Measurements from ENCODE around the gene SLC35F1. TPM values are rescaled to one million over a fixed set of nuclear protein-coding genes. Genes with fewer than 3 reads are reported as not detected.

SLC35F1 gene
- total and polyA plus RNA-seq, 9 donors = 0.08 to 2.5 (median 0.24) TPM; not detected in 1

GRCh38 chr6:118165500-118165899 lies 258.4 kb downstream of the SLC35F1 start:
- no peak for TF ChIP-seq POLR2A (IDR thresholded peaks at IDR 0.05)
- no peak for TF ChIP-seq EP300 (IDR thresholded peaks at IDR 0.05)
- no peak for TF ChIP-seq CTCF (IDR thresholded peaks at IDR 0.05)
- Histone ChIP-seq H3K4me3 (no peak overlapping the region), H3K9me3 (no peaks in the 10 kb centered on the region), H3K4me1 (ENCODE audit: insufficient read depth) (no peaks in the 10 kb centered on the region), H3K27ac (no peak overlapping the region), H3K27me3 (no peaks in the 10 kb centered on the region), H3K36me3 (no peaks in the 10 kb centered on the region)
- intact Hi-C loops (cut with DNase I) = no loop called here
- WGBS, 3 donors = 75 to 92% (median 78%) methylated on average over 1 of the region's 1 CpG
- DNase-seq = no peak

- no peaks in the 10 kb centered on the region for H3K4me1 ChIP-seq (ENCODE audit: insufficient read depth)
- intact Hi-C loops (cut with DNase I) = no loop called here
- 22 to 40% (median 26%) methylated on average over 5 of the region's 5 CpGs for WGBS, 3 donors
These were observed 261.4 kb downstream of the SLC35F1 start for GRCh38 chr6:118168421-118168820.

GRCh38 chr6:118171852-118172251 lies 264.8 kb downstream of the SLC35F1 start:
- Histone ChIP-seq H3K36me3 (no peaks in the 10 kb centered on the region), H3K27me3 (no peaks in the 10 kb centered on the region), H3K9me3 (no peaks in the 10 kb centered on the region), H3K27ac (no peak overlapping the region), H3K4me1 (ENCODE audit: insufficient read depth) (no peaks in the 10 kb centered on the region), H3K4me3 (no peak overlapping the region)
- DNase-seq = no peak
- no peak for TF ChIP-seq EP300 (IDR thresholded peaks at IDR 0.05)
- TF ChIP-seq POLR2A (IDR thresholded peaks at IDR 0.05) = no peak
- TF ChIP-seq CTCF (IDR thresholded peaks at IDR 0.05) = no peak
- WGBS, 3 donors = 41 to 44% (median 43%) methylated on average over 2 of the region's 2 CpGs
- intact Hi-C loops (cut with DNase I) = no loop called here

More at GRCh38 chr6:118168421-118168820, 261.4 kb downstream of the SLC35F1 start:
- Histone ChIP-seq H3K9me3 (no peaks in the 10 kb centered on the region), H3K36me3 (no peaks in the 10 kb centered on the region), H3K4me3 (no peak overlapping the region), H3K27ac (no peak overlapping the region), H3K27me3 (no peaks in the 10 kb centered on the region)
- DNase-seq = no peak
- TF ChIP-seq EP300 (IDR thresholded peaks at IDR 0.05) (no peak), POLR2A (IDR thresholded peaks at IDR 0.05) (no peak), CTCF (IDR thresholded peaks at IDR 0.05) (no peak)

GRCh38 chr6:118174071-118174470 lies 267.0 kb downstream of the SLC35F1 start:
- H3K36me3 ChIP-seq = no peaks in the 10 kb centered on the region
- no peaks in the 10 kb centered on the region for H3K4me1 ChIP-seq (ENCODE audit: insufficient read depth)
- H3K27ac ChIP-seq = no peak overlapping the region
- H3K4me3 ChIP-seq = no peak overlapping the region
- DNase-seq = no peak
- H3K9me3 ChIP-seq = no peaks in the 10 kb centered on the region
- no peak for TF ChIP-seq CTCF (IDR thresholded peaks at IDR 0.05)
- TF ChIP-seq POLR2A (IDR thresholded peaks at IDR 0.05) = no peak
- TF ChIP-seq EP300 (IDR thresholded peaks at IDR 0.05) = no peak
- 64 to 81% (median 76%) methylated on average over 1 of the region's 1 CpG for WGBS, 3 donors
- no peaks in the 10 kb centered on the region for H3K27me3 ChIP-seq
- intact Hi-C loops (cut with DNase I) = no loop called here
